Upper lobe of left lung (tissue), 4 donors: Measurements from ENCODE around the gene GOSR2.

Source experiments
- CTCF ChIP-seq, 6 experiments: fragments of 450-650 bp in 4 of 6; fragments of 200-600 bp in 2 of 6; sonication (generic) in 2 of 6; IDR thresholded peaks; one replicate each; pipeline ENCODE4 v1.5.1; 2016 to 2019; ENCODE audit warnings: antibody characterized with exemption in 6 of 6
- EP300 ChIP-seq, 4 donors: sonication (generic); formaldehyde crosslinking; IDR thresholded peaks; one replicate each; pipeline ENCODE4 v1.5.1; 2017; ENCODE audit warnings: antibody characterized with exemption in 4 of 4, control low read depth in 2 of 4
- POLR2A ChIP-seq, 4 donors: fragments of 450-650 bp; IDR thresholded peaks; one replicate each; pipeline ENCODE4 v1.5.1; 2016 to 2017; ENCODE audit warnings: antibody characterized with exemption in 4 of 4, mild to moderate bottlenecking in 2 of 4

- TF ChIP-seq CTCF (IDR thresholded peaks at IDR 0.05) (no peak), POLR2A (IDR thresholded peaks at IDR 0.05) (no peak), EP300 (IDR thresholded peaks at IDR 0.05) (no peak)
Measured at GRCh38 chr17:46950997-46951621, 28.1 kb downstream of the GOSR2 start.
